HG03135 (cell line): ENCODE measurements around the gene BLVRB.
"Not testable (repeated sequence)": the region's sequence is repeated elsewhere in the genome, so short reads cannot be mapped to it uniquely, and the experiment has no call there.

Experiments
- ATAC-seq: cut with Tn5 transposase; IDR thresholded peaks from one replicate; pipeline ENCODE4 v1.9.1; 2021; ENCODE audit warnings: mild to moderate bottlenecking, moderate library complexity; ENCODE audit not compliant: unreplicated experiment

The BLVRB gene

DNA sequence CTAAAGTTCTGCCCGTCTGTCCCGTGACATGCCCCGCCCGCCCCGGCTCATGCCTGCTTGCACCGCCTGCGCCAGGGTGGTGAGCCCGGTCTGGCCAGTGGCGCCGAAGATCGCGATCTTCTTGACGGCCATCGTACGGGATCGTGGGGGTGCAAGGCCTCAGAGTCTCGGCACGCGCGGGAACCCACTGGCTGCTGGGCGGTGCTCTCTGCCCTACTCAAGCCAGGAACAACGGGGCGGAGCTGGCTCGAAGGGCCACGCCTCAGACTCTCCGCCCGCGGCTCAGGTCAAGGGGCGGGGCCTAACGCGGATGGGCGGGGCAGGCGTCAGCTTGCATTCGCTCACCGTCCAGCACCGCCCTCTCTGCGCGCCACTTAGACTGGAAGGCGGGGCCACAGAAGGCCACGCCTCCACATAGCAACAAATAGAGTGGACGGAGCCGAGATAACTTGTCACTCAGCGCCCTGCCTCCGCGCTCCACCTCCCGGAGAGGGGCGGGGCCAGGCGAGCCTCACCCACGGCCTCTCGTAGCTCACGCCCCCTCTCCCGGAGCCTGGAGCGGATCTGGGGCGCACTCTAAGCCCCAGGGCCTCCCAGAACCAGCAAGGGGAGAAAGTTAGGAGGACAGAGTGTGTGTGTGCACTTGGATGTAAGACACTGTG is at the start of gene BLVRB:
TSS of gene BLVRB (minus strand) at position 189 of the 662 bp plus-strand sequence. CDS start at position 132, 57 bp downstream.
- ATAC-seq: peak; percentile 88

DNA sequence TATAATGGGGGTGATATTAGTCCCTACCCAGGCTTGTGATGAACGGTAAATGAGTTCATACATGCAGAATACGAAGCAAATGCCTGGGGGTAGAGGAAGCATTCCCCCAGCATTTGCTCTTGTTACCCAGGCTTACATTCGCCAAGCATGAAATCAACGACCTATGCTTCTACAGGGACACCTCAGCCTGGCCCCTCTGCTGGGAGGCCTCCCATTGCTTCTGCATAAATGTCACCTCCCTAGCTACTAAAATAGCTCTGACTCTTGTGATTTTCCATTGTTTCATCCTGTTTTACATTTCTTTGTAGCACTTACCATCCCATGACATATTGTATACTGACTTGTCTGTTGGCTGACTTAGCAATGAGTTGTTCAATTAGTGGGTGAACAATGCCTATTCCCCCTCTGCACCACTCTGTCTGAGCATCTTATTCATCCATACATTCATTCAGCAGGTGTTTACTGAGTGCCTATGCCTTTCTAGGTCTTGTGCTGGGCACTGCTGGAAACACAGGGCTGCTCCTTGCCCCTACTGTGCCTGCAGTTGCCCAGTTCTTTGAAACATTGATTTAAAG is 48.3 kb upstream of the BLVRB start:
- no peak for ATAC-seq

DNA sequence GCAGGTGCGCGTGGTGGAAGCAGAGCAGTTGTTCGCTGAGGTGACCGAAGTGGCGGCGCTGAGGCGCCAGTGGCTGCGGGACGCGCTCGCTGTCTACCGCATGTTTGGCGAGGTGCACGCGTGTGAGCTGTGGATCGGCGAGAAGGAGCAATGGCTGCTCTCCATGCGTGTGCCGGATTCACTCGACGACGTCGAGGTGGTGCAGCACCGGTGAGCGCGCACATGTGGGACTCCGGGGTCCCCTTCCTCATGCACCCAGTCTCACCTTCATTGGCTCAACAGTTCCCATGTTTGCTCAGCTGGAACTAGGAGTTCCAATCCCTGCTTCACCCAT is 47.8 kb upstream of the BLVRB start:
- ATAC-seq: no peak

DNA sequence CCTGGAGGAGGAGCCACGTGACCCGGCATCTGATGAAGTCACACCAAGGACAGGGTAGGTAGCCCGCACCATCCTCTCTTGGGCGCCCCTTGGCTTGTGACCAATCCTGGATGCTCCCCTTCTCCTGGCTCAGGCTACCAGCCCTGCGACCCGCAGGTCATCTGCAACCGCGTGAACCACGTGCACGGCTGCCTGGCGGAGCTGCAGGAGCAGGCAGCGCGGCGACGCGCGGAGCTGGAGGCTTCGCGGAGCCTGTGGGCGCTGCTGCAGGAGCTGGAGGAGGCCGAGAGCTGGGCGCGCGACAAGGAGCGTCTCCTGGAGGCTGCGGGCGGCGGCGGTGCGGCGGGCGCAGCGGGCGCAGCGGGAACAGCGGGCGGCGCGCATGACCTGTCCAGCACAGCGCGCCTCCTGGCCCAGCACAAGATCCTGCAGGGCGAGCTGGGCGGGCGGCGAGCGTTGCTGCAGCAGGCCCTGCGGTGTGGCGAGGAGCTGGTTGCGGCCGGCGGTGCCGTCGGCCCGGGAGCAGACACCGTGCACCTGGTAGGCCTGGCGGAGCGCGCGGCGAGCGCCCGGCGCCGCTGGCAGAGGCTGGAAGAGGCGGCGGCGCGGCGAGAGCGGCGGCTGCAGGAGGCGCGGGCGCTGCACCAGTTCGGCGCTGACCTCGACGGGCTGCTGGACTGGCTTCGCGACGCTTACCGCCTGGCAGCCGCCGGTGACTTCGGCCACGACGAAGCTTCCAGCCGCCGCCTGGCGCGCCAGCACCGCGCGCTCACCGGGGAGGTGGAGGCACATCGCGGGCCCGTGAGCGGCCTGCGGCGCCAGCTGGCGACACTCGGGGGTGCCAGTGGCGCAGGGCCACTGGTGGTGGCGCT is 47.2 kb upstream of the BLVRB start:
- ATAC-seq: no peak

DNA sequence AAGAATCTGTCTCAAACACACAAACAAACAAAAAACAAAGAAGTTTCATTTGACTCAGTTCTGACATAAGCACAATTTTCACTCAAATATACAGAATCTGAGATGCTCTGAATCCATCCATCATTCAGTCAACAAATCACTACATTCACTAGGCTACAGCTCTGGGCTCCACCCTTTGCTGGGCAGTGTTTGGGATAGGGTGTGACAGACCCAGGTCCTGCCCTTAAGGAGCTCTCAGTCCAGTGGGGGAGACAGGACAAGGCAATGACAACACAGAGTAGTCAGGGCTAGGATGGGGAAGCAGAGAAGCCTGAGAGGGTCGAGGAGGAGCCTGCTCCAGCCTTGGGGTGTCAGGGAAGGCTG is 46.5 kb upstream of the BLVRB start:
- ATAC-seq: no peak

DNA sequence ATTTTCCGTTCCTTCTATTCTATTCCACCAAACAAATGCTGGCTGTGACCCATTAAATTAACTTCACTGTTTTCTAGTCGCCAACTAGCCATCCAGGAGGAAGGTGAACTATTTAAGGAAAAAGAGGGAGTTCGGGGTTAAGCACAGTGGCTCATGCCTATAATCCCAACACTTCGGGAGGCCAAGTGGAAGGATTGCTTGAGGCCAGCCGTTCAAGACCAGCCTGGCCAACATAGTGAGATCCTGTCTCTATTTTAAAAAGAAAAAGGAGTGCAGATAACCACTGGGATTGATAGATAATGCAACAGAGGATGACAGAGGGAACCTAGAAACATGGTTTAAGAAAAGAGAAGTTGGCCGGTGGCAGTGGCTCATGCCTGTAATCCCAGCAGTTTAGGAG is 45.9 kb upstream of the BLVRB start:
- no peak for ATAC-seq

DNA sequence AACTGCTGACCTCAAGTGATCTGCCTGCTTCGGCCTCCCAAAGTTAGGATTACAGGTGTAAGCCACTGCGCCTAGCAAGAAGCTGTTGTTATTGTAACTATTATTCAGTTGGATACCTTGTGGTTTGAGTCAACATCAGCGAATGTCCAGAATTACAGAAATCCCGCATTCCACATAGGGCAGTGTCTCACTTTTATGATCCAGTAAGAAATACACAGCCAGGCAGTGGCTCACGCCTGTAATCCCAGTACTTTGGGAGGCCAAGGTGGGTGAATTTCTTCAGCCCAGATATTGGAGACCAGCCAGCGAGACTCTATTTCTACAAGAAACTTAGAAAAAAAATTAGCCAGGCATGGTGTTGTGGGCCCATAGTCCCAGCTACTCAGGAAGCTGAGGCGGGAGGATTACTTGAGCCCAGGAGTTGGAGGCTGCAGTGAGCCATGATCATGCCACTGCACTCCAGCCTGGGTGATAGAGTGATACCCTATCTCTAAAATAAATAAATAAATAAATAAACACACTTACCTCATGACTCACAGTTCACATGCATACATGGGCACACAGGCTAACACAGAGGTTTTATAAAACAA is 45.1 kb upstream of the BLVRB start:
- ATAC-seq: no peak

DNA sequence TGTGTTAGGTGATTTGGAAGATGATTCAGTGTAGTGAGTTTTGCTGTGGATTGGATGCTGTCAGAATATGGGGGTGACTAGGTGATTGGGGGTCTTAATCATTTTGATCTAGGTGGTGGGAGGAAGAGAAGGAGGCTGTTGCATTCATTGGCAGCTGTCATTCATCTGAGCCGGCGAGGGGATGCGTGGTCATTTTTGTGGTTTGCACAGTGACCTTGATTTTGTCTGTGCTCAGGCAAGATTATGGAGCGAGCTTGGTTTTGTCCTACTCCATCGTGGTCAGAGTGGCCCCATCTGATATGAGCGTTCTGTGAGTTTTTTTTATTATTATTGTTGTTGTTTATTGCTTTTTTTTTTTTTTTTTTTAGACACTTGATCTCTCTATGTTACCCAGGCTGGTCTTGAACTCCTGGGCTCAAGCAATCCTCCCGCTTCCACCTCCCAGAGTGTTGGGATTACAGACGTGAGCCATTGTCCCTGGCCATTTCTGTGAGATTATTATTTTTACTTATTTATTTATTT is 43.3 kb upstream of the BLVRB start:
- no peak for ATAC-seq

DNA sequence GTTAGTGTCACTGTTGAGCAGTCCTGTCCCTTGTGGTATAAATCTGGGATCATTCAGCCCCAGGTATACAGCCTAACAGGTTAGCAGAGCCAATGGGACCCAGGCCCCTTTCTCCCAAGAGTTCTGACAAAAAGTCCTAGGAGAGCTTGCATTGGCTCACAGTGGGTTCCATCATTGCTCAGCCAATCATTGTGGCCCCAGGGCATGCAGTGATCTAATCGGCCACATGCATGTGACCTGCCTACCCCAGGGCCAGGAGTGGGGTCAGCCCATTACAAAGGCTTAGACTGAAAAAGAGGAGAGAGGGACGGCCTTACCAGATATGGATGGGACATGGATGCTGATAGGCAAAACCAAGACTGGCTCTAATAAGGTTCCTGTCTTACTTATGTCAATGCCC is 42.3 kb upstream of the BLVRB start:
- no peak for ATAC-seq

DNA sequence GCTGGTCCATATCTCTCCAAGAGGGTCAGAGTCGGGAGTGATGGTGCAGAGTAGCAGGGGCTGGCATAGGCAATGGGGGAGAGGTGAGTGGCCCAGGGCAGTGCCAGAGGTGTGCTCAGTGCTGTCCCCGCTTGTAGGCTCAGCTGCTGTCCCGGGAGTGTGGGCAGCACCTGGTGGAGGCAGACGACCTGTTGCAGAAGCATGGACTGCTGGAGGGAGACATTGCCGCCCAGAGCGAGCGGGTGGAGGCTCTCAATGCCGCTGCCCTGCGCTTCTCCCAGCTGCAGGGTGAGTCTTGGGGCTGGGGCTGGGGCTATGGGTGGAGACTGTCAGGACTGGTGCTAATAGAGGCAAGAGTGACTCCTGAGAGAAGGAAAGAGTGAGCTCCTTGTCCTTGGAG is 40.6 kb upstream of the BLVRB start:
- no peak for ATAC-seq

DNA sequence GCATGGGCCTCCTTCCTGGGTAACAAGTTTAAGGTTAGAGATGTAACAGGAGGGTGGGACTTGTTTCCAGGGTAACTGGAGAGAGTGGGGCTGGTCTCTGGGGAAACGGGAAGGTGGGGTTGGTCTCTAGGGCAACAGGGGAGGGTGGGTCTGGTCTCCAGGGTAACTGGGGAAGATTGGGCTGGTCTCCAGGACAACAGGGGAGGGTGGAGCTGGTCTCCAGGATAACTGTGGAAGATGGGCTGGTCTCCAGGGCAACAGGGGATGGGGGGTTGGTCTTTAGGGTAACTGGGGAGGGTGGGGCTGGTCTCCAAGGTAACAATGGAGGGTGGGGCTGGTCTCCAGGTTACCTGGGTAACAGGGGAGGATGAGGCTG is 37.8 kb upstream of the BLVRB start:
- ATAC-seq: no peak

DNA sequence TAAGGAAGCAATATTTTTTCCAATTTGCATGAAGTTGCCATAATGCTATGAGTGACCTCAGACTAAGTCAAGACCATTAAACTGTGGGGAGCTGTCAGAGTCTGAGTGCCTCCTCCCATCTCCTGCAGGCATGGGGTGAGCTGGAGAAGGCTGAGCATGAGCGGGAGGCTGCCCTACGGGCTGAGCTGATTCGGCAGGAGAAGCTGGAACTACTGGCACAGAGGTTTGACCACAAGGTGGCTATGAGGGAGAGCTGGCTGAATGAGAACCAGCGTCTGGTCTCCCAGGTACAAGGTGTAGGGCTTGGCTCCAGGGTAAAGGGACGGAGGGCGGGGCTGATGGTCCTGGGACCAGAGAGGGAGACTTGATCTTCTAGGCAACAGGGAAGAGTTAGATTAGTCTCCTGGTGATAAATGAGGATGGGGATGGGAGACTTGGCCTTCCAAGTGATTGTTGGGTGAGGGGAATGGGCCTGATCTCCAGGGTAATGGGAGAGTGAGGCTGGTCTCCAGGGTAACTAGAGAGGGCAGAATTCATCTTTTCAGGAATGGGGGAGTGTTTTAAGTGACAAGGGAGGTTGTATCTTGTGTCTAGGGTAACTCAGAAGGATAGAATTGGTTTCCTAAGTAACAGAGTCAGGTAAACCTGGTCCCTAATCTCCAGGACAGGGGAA is 37.2 kb upstream of the BLVRB start:
- no peak for ATAC-seq

DNA sequence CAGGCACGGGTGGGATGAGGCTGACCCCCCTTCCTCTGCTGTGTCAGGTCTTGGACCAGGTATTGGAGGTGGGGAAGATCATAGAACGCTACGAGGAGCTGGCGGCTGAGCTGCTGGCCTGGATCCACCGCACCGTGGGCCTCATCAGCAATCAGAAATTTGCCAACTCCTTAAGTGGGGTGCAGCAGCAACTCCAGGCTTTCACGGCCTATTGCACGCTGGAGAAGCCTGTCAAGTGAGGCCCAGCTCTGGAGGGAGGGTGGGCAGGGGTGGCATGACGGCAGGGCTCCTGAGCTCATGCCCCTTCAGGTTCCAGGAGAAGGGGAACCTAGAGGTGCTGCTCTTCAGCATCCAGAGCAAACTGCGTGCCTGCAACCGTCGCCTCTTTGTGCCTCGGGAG is 36.5 kb upstream of the BLVRB start:
- ATAC-seq: no peak

DNA sequence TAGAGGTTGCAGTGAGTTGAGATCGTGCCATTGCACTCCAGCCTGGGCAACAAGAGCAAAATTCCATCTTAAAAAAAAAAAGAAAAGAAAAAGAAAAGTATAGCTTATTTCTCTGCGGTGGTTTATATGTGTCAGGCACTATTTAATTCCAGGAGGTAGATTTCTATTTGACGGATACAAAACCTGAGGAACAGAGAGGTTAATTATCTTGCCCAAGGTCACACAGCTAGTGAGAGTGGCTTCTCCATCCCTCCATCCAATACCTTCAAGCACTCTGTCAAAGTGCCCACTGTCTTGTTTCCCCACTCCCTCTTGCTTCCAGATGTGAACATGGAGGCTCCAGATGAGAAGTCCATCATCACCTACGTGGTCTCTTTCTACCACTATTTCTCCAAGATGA is 36.1 kb upstream of the BLVRB start:
- no peak for ATAC-seq

DNA sequence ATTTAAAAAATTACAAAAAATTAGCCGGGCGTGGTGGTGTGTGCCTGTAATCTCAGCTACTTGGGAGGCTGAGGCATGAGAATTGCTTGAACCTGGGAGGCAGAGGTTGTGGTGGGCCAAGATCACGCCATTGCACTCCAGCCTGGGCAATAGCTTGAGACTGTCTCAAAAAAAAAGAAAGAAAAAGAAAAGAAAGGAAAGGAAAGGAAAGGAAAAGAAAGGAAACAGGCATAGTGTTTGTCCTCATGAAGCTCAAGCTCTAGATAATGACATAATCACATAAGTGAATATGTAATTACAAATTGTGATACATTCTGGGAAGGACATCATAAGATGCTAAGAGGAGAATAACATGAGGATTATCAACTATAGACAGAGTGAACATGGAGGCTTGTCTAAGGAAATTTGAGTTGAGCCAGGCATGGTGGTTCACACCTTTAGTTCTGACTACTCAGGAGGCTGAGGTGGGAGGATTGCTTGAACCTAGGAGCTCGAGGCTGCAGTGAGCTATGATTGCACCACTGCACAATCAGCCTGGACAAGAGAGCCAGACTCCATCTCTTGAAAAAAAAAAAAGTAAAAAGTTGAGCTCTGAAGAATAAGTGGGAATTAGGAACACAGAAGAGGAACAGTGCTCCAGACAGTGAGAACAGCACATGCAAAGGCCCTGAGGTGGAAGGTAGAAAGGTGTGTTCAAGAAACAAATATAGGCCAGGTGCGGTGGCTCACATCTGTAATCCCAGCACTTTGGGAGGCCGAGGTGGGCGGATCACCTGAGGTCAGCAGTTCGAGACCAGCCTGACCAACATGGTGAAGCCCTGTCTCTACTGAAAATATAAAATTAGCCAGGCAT is 35.4 kb upstream of the BLVRB start:
- ATAC-seq: not testable (repeated sequence)

DNA sequence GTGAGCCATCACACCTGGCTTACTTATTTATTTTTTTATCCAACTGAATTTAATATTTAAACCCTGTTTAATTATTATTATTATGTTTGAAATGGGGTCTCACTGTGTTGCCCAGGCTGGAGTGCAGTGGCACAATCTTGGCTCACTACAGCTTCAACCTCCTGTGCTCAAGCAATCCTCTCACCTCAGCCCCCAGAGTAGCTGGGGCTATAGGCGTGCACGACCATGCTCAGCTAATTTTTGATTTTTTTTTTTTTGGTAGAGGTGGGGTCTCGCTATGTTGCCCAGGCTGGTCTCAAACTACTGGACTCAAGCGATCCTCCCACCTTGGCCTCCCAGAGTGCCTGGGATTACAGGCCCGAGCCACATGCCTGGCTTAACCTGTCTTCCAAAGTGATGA is 33.8 kb upstream of the BLVRB start:
- ATAC-seq: no peak

DNA sequence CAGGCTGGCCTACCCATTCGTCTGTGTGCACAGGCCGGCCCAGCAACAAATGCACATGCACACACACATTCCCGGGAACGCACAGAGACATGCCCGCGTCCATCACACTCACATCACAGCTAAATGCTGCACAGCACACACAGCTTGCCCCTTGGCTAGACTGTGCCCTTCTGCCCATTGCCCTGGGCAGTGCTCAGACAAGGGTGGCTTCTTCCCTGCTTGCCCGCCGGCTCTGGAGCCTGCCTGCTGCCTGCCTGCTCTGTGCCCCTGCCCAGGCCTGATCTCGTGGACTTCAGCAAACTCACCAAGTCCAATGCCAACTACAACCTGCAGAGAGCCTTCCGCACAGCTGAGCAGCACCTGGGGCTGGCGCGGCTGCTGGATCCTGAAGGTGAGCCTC is 31.7 kb upstream of the BLVRB start:
- no peak for ATAC-seq

DNA sequence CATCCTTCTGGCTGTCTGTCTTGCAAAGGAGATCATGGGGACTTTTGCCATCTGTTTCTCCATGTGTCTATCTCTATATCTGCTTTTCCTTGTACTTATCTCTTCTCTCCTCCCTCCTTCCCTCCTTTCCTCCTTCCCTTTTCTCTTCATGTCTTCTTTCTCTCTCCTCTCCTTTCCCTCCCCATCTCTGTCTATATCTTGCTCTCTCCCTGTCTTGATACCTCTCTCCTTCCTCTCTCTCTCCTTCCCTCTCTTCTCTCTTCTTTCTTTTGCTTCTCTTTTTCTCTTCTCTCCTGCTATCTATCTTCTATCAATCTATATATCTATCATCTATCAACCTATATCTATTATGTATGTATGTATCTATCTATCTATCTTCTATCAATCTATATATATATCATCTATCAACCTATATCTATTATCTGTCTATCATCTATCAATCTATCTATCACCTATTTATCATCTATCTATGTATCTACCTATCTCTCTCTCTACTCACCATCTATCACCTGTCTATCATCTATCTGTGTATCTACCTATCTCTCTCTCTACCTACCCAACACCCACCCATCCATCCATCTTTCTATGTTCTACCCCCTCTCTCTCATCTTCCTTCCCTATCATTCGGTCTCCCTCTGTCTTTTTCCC is 28.8 kb upstream of the BLVRB start:
- no peak for ATAC-seq

DNA sequence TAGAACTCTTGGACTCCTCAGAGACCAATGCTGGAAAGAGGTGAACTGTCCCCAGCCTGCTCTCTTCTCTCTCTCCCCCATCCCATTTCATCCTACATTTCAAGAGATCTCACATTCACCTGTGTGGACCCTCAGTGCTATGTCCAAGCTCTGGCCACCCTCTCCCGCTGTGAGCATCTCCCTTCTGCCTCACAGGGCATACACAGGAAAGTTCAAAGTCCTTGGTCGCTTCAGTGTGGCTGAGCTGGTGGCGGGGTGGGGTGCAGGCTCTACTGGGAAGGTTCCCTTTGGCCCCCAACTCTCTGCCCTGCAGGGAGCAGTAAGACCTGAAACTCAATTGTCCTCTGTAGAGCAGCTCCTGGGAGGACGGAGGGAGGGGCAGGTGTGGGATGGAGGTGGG is 28.2 kb upstream of the BLVRB start:
- ATAC-seq: no peak

DNA sequence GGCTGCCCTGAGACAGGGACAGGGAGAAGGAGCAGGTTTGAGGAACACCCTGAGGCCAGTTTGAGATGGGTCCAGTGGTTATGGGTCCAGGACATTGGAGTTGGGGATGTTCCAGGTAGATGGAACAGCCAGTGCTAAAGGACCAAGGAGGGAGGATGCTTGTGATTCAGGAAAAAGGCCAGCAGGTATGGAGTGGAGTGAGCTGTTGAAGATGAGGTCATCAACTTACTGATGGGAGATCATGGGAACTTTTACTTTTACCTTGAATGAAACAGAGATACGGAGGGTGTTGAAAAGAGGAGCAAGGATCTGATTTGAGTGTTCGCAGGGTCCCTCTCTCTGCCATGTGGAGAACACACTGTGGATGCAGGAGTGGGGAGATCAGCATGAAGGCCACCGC is 26.7 kb upstream of the BLVRB start:
- ATAC-seq: no peak
